GM23338 (cell line): ENCODE data around the gene MAP4K4. TPM values are rescaled to one million over a fixed set of nuclear protein-coding genes. Genes with fewer than 3 reads are reported as not detected.

ENCODE experiments used
- ATAC-seq: fragments of 200-7000 bp; cut with Tn5 transposase; 3 replicates; pipeline ENCODE4 v1.9.1; 2020
- DNase-seq: peaks from one replicate; pipeline ENCODE4 v3.0.0-alpha.2; 2015; ENCODE audit warnings: low spot score
- H2AFZ ChIP-seq: fragments of 200-600 bp; sonication (generic); 2 replicates; pipeline ENCODE4 v1.8.0; 2016; ENCODE audit warnings: antibody characterized with exemption, mild to moderate bottlenecking, moderate library complexity
- H3F3A ChIP-seq: fragments of 200-600 bp; sonication (generic); replicated peaks from 2 replicates; pipeline ENCODE4 v1.8.0; 2017; ENCODE audit warnings: antibody characterized with exemption, mixed run types, low read depth
- H3K27ac ChIP-seq: fragments of 200-600 bp; sonication (generic); 2 replicates; pipeline ENCODE4 v1.6.1; 2016; ENCODE audit warnings: low read depth
- H3K27me3 ChIP-seq: fragments of 200-600 bp; sonication (generic); 2 replicates; pipeline ENCODE4 v1.8.0; 2016; ENCODE audit warnings: mild to moderate bottlenecking, mixed run types, moderate library complexity; ENCODE audit not compliant: insufficient read depth
- H3K36me3 ChIP-seq: fragments of 200-600 bp; sonication (generic); 2 replicates; pipeline ENCODE4 v1.8.0; 2016; ENCODE audit warnings: mild to moderate bottlenecking; ENCODE audit not compliant: insufficient read depth
- H3K4me1 ChIP-seq: fragments of 200-600 bp; sonication (generic); 2 replicates; pipeline ENCODE4 v1.8.0; 2016; ENCODE audit warnings: mild to moderate bottlenecking, moderate library complexity; ENCODE audit not compliant: insufficient read depth
- H3K4me2 ChIP-seq: fragments of 200-600 bp; sonication (generic); 2 replicates; pipeline ENCODE4 v1.7.1; 2017; ENCODE audit warnings: mixed run types
- H3K4me3 ChIP-seq: fragments of 200-600 bp; sonication (generic); 2 replicates; pipeline ENCODE4 v1.6.1; 2016; ENCODE audit warnings: mixed run types
- H3K79me2 ChIP-seq: fragments of 200-600 bp; sonication (generic); replicated peaks from 2 replicates; pipeline ENCODE4 v1.8.0; 2017; ENCODE audit warnings: mild to moderate bottlenecking; ENCODE audit not compliant: insufficient read depth
- H3K9me2 ChIP-seq: fragments of 200-600 bp; sonication (generic); 2 replicates; pipeline ENCODE4 v1.8.0; 2017; ENCODE audit not compliant: insufficient read depth
- H4K20me1 ChIP-seq: fragments of 200-600 bp; sonication (generic); replicated peaks from 2 replicates; pipeline ENCODE4 v1.8.0; 2017; ENCODE audit warnings: mild to moderate bottlenecking; ENCODE audit not compliant: insufficient read depth
- H3K27ac Mint-ChIP-seq: 2 replicates; pipeline ENCODE4 v1.8.0; 2020; ENCODE audit warnings: inconsistent platforms, mild to moderate bottlenecking, moderate library complexity, mixed read lengths
- H3K27me3 Mint-ChIP-seq: 3 replicates; pipeline ENCODE4 v1.8.0; 2022; ENCODE audit warnings: low read depth, mild to moderate bottlenecking, moderate library complexity, mixed read lengths, inconsistent platforms; ENCODE audit not compliant: insufficient read depth, poor library complexity
- H3K36me3 Mint-ChIP-seq: 3 replicates; pipeline ENCODE4 v1.8.0; 2021; ENCODE audit warnings: low read depth, mild to moderate bottlenecking, inconsistent platforms, moderate library complexity, mixed read lengths
- H3K4me1 Mint-ChIP-seq: 3 replicates; pipeline ENCODE4 v1.8.0; 2020; ENCODE audit warnings: mild to moderate bottlenecking, inconsistent platforms, mixed read lengths
- H3K4me3 Mint-ChIP-seq: 3 replicates; pipeline ENCODE4 v1.8.0; 2021; ENCODE audit warnings: moderate library complexity, mild to moderate bottlenecking, inconsistent platforms, mixed read lengths
- H3K9me3 Mint-ChIP-seq: 3 replicates; pipeline ENCODE4 v1.8.0; 2020; ENCODE audit warnings: moderate library complexity, mild to moderate bottlenecking, inconsistent platforms, mixed read lengths
- CREB1 ChIP-seq: fragments of 250-450 bp; sonication (Bioruptor Pico); IDR thresholded peaks from 2 replicates; pipeline ENCODE4 v1.5.0; 2020; ENCODE audit warnings: low read depth, mild to moderate bottlenecking, moderate library complexity
- CTCF ChIP-seq, 2 experiments: fragments of 200-600 bp in 1 of 2; sonication (generic) in 1 of 2; conservative IDR thresholded peaks; 2 replicates each; pipeline versions ENCODE4 v1.5.1 to v1.6.1; 2016 to 2017; ENCODE audit warnings: antibody characterized with exemption in 2 of 2, low read depth in 2 of 2, mild to moderate bottlenecking in 2 of 2, moderate library complexity in 1 of 2
- ETS1 ChIP-seq: IDR thresholded peaks from 2 replicates; pipeline ENCODE4 v1.6.1; 2016; ENCODE audit warnings: antibody characterized with exemption
- EZH2 ChIP-seq: fragments of 200-600 bp; sonication (generic); IDR thresholded peaks from one replicate; pipeline ENCODE4 v1.8.0; 2017; ENCODE audit warnings: antibody characterized with exemption, mild to moderate bottlenecking, low read depth; ENCODE audit not compliant: unreplicated experiment
- EZH2phosphoT487 ChIP-seq: fragments of 200-600 bp; sonication (generic); IDR thresholded peaks from one replicate; pipeline ENCODE4 v1.8.1; 2018; ENCODE audit warnings: antibody characterized with exemption; ENCODE audit not compliant: unreplicated experiment
- JUNB ChIP-seq: IDR thresholded peaks from one replicate; pipeline ENCODE4 v1.6.1; 2016; ENCODE audit warnings: antibody characterized with exemption; ENCODE audit not compliant: unreplicated experiment
- NANOG ChIP-seq: IDR thresholded peaks from 2 replicates; pipeline ENCODE4 v1.6.1; 2016; ENCODE audit warnings: antibody characterized with exemption, borderline replicate concordance
- POLR2AphosphoS5 ChIP-seq: IDR thresholded peaks from 2 replicates; pipeline ENCODE4 v1.6.1; 2016; ENCODE audit warnings: antibody characterized with exemption, low read depth
- STAT1 ChIP-seq: IDR thresholded peaks from one replicate; pipeline ENCODE4 v1.6.1; 2016; ENCODE audit warnings: antibody characterized with exemption; ENCODE audit not compliant: unreplicated experiment
- ZNF114 ChIP-seq: fragments of 250-450 bp; sonication (Bioruptor Pico); IDR thresholded peaks from 2 replicates; pipeline ENCODE4 v1.5.0; 2020; ENCODE audit warnings: mild to moderate bottlenecking, moderate library complexity
- ZNF331 ChIP-seq: fragments of 250-450 bp; sonication (Bioruptor Pico); IDR thresholded peaks from 2 replicates; pipeline ENCODE4 v1.5.0; 2020; ENCODE audit warnings: low read depth, mild to moderate bottlenecking, moderate library complexity
- polyA plus RNA-seq: library from polyadenylated mRNA; unstranded; fragments of >200 nt; fragmentation: Nextera tagmentation; extraction: Ambion mirVana; gene quantifications from 2 replicates; pipeline ENCODE4 v1.2.1, GENCODE V29; 2016
- total RNA-seq: library from RNA; depleted of rRNA; stranded (reverse); fragments of >200 nt; shearing (Covaris generic); gene quantifications from 2 replicates; pipeline ENCODE4 v1.2.3, GENCODE V29; 2014
- TF ChIP-seq, protein P1 (sequence below): IDR thresholded peaks from one replicate; pipeline ENCODE4 v1.6.1; 2018; ENCODE audit warnings: antibody characterized with exemption; ENCODE audit not compliant: unreplicated experiment
- TF ChIP-seq, protein P2 (sequence below): fragments of 250-450 bp; sonication (Bioruptor Pico); IDR thresholded peaks from 2 replicates; pipeline ENCODE4 v1.5.0; 2020; ENCODE audit warnings: mild to moderate bottlenecking, moderate library complexity

The MAP4K4 gene
- total and polyA plus RNA-seq, 2 experiments from 2014 or later: 34.6 to 99.2 TPM

GRCh38 chr2:101790416-101790815 lies 92.9 kb downstream of the MAP4K4 start:
- Histone ChIP-seq H3K4me1 (peaks cover 35% of the 10 kb centered on the region), H4K20me1 (peaks cover 14% of the 10 kb centered on the region; the same call in 1 of the 2 replicates), H3K4me2 (no peak overlapping the region), H3K9me2 (no peaks in the 10 kb centered on the region), H3F3A (no peaks in the 10 kb centered on the region), H3K79me2 (peaks cover 97% of the 10 kb centered on the region), H3K27me3 (no peaks in the 10 kb centered on the region), H3K27ac (no peak overlapping the region), H2AFZ (no peak overlapping the region), H3K4me3 (no peak overlapping the region), H3K36me3 (no peaks in the 10 kb centered on the region; the same call in 1 of the 2 replicates)
- Mint-ChIP-seq H3K4me1 (peaks cover 37% of the 10 kb centered on the region; the same call in 2 of the 3 replicates), H3K4me3 (no peak overlapping the region), H3K27me3 (peaks cover 7% of the 10 kb centered on the region), H3K9me3 (no peaks in the 10 kb centered on the region), H3K36me3 (peaks cover 7% of the 10 kb centered on the region; the same call in 1 of the 3 replicates), H3K27ac (no peak overlapping the region)
- TF ChIP-seq, protein P1, sequence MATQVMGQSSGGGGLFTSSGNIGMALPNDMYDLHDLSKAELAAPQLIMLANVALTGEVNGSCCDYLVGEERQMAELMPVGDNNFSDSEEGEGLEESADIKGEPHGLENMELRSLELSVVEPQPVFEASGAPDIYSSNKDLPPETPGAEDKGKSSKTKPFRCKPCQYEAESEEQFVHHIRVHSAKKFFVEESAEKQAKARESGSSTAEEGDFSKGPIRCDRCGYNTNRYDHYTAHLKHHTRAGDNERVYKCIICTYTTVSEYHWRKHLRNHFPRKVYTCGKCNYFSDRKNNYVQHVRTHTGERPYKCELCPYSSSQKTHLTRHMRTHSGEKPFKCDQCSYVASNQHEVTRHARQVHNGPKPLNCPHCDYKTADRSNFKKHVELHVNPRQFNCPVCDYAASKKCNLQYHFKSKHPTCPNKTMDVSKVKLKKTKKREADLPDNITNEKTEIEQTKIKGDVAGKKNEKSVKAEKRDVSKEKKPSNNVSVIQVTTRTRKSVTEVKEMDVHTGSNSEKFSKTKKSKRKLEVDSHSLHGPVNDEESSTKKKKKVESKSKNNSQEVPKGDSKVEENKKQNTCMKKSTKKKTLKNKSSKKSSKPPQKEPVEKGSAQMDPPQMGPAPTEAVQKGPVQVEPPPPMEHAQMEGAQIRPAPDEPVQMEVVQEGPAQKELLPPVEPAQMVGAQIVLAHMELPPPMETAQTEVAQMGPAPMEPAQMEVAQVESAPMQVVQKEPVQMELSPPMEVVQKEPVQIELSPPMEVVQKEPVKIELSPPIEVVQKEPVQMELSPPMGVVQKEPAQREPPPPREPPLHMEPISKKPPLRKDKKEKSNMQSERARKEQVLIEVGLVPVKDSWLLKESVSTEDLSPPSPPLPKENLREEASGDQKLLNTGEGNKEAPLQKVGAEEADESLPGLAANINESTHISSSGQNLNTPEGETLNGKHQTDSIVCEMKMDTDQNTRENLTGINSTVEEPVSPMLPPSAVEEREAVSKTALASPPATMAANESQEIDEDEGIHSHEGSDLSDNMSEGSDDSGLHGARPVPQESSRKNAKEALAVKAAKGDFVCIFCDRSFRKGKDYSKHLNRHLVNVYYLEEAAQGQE: no peak
- TF ChIP-seq NANOG (no peak), JUNB (no peak), CREB1 (CRISPR knock-in tag) (no peak), STAT1 (no peak), POLR2AphosphoS5 (no peak), ZNF331 (CRISPR knock-in tag) (no peak), CTCF (conservative IDR thresholded peaks at IDR 0.05; ENCODE audit: low read depth in 2 of 2) (no peak), ETS1 (no peak), EZH2 (no peak), EZH2phosphoT487 (no peak), ZNF114 (CRISPR knock-in tag) (no peak)
- TF ChIP-seq, protein P2, sequence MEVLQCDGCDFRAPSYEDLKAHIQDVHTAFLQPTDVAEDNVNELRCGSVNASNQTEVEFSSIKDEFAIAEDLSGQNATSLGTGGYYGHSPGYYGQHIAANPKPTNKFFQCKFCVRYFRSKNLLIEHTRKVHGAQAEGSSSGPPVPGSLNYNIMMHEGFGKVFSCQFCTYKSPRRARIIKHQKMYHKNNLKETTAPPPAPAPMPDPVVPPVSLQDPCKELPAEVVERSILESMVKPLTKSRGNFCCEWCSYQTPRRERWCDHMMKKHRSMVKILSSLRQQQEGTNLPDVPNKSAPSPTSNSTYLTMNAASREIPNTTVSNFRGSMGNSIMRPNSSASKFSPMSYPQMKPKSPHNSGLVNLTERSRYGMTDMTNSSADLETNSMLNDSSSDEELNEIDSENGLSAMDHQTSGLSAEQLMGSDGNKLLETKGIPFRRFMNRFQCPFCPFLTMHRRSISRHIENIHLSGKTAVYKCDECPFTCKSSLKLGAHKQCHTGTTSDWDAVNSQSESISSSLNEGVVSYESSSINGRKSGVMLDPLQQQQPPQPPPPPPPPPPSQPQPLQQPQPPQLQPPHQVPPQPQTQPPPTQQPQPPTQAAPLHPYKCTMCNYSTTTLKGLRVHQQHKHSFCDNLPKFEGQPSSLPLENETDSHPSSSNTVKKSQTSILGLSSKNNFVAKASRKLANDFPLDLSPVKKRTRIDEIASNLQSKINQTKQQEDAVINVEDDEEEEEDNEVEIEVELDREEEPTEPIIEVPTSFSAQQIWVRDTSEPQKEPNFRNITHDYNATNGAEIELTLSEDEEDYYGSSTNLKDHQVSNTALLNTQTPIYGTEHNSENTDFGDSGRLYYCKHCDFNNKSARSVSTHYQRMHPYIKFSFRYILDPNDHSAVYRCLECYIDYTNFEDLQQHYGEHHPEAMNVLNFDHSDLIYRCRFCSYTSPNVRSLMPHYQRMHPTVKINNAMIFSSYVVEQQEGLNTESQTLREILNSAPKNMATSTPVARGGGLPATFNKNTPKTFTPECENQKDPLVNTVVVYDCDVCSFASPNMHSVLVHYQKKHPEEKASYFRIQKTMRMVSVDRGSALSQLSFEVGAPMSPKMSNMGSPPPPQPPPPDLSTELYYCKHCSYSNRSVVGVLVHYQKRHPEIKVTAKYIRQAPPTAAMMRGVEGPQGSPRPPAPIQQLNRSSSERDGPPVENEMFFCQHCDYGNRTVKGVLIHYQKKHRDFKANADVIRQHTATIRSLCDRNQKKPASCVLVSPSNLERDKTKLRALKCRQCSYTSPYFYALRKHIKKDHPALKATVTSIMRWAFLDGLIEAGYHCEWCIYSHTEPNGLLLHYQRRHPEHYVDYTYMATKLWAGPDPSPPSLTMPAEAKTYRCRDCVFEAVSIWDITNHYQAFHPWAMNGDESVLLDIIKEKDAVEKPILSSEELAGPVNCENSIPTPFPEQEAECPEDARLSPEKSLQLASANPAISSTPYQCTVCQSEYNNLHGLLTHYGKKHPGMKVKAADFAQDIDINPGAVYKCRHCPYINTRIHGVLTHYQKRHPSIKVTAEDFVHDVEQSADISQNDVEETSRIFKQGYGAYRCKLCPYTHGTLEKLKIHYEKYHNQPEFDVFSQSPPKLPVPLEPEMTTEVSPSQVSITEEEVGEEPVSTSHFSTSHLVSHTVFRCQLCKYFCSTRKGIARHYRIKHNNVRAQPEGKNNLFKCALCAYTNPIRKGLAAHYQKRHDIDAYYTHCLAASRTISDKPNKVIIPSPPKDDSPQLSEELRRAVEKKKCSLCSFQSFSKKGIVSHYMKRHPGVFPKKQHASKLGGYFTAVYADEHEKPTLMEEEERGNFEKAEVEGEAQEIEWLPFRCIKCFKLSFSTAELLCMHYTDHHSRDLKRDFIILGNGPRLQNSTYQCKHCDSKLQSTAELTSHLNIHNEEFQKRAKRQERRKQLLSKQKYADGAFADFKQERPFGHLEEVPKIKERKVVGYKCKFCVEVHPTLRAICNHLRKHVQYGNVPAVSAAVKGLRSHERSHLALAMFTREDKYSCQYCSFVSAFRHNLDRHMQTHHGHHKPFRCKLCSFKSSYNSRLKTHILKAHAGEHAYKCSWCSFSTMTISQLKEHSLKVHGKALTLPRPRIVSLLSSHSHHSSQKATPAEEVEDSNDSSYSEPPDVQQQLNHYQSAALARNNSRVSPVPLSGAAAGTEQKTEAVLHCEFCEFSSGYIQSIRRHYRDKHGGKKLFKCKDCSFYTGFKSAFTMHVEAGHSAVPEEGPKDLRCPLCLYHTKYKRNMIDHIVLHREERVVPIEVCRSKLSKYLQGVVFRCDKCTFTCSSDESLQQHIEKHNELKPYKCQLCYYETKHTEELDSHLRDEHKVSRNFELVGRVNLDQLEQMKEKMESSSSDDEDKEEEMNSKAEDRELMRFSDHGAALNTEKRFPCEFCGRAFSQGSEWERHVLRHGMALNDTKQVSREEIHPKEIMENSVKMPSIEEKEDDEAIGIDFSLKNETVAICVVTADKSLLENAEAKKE (CRISPR knock-in tag): no peak
- ATAC-seq (no peak), DNase-seq (no peak)
